Endothelial cell of umbilical vein (primary cell): ENCODE measurements around the gene KIAA1755. TPM values are rescaled to one million over a fixed set of nuclear protein-coding genes. Genes with fewer than 3 reads are reported as not detected.

ENCODE experiments used
- BruUV-seq: library from RNA; stranded (reverse); fragments of 400-500 nt; replicated peaks from 2 replicates; lab custom pipeline; 2021; lab: Mats Ljungman, UMichigan
- CTCF ChIA-PET: fragments of 300-600, 350-600 bp; sonication (Branson Sonifier 250); formaldehyde crosslinking; loops from one replicate; lab custom pipeline; 2021; ENCODE audit warnings: antibody characterized with exemption, inconsistent platforms; lab: Charles Lee
- POLR2A ChIA-PET: fragments of 300-600, 350-600 bp; sonication (Branson Sonifier 250); formaldehyde crosslinking; loops from one replicate; lab custom pipeline; 2021; ENCODE audit warnings: antibody characterized with exemption, inconsistent platforms; lab: Charles Lee
- DNase-seq: peaks from one replicate; pipeline ENCODE4 v3.0.0-alpha.2; 2011; ENCODE audit warnings: low read depth, low spot score
- FAIRE-seq: peaks from 2 replicates; lab custom pipeline; 2011; peaks lifted over from hg19 to GRCh38; lab: Jason Lieb, UNC
- H2AFZ ChIP-seq: 2 replicates; pipeline ENCODE4 v1.6.0; 2012; ENCODE audit warnings: low read depth, low read length, control low read depth, inconsistent platforms
- H3K27ac ChIP-seq: 2 replicates; pipeline ENCODE4 v1.5.1; 2011; ENCODE audit warnings: low read depth, mild to moderate bottlenecking, control low read depth, low read length, moderate library complexity; ENCODE audit not compliant: insufficient read depth
- H3K27me3 ChIP-seq, 2 experiments: 2 replicates each; pipeline versions ENCODE4 v1.6.0 to v1.6.1; 2011; ENCODE audit warnings: low read length in 2 of 2, mixed read lengths in 1 of 2; ENCODE audit not compliant: control insufficient read depth in 2 of 2, insufficient read depth in 2 of 2
- H3K36me3 ChIP-seq, 2 experiments: 2 replicates in 1 of 2; 3 replicates in 1 of 2; pipeline ENCODE4 v1.5.1; 2011; ENCODE audit warnings: low read length in 2 of 2, mild to moderate bottlenecking in 1 of 2, moderate library complexity in 1 of 2; ENCODE audit not compliant: control insufficient read depth in 2 of 2, insufficient read depth in 2 of 2; ENCODE audit errors: extremely low read depth in 1 of 2
- H3K4me1 ChIP-seq: 3 replicates; pipeline ENCODE4 v1.5.1; 2011; ENCODE audit warnings: mild to moderate bottlenecking, low read length; ENCODE audit not compliant: control insufficient read depth, insufficient read depth; ENCODE audit errors: extremely low read depth
- H3K4me2 ChIP-seq: 2 replicates; pipeline ENCODE4 v1.6.1; 2011; ENCODE audit warnings: low read length, control low read depth, mixed read lengths; ENCODE audit not compliant: insufficient read depth
- H3K4me3 ChIP-seq, 3 experiments: fragments of 200-600 bp in 1 of 3; sonication (generic), shearing (Covaris generic) in 1 of 3; replicated peaks in 1 of 3; 2 replicates each; pipeline ENCODE4 v1.5.1; 2011 to 2016; ENCODE audit warnings: control low read depth in 3 of 3, low read length in 3 of 3, mild to moderate bottlenecking in 2 of 3, inconsistent platforms in 1 of 3, low read depth in 1 of 3, moderate library complexity in 1 of 3; ENCODE audit not compliant: insufficient read depth in 1 of 3
- H3K79me2 ChIP-seq: 2 replicates; pipeline ENCODE4 v1.6.0; 2012; ENCODE audit warnings: low read length, inconsistent platforms; ENCODE audit not compliant: control insufficient read depth, insufficient read depth
- H3K9ac ChIP-seq: replicated peaks from 2 replicates; pipeline ENCODE3; 2011; ENCODE audit warnings: low read length, control low read depth; ENCODE audit not compliant: insufficient read depth; ENCODE audit errors: extremely low read depth
- H3K9me1 ChIP-seq: replicated peaks from 3 replicates; pipeline ENCODE4 v1.6.0; 2011; ENCODE audit warnings: mild to moderate bottlenecking, low read length; ENCODE audit not compliant: control insufficient read depth, insufficient read depth; ENCODE audit errors: extremely low read depth
- H3K9me3 ChIP-seq: replicated peaks from 2 replicates; pipeline ENCODE4 v1.5.1; 2012; ENCODE audit warnings: low read length, inconsistent platforms; ENCODE audit not compliant: control insufficient read depth, insufficient read depth
- H4K20me1 ChIP-seq: replicated peaks from 2 replicates; pipeline ENCODE3; 2011; ENCODE audit warnings: mild to moderate bottlenecking, low read length; ENCODE audit not compliant: control insufficient read depth, insufficient read depth; ENCODE audit errors: extremely low read depth
- CTCF ChIP-seq, 2 donors: IDR thresholded peaks; 1 replicate in 1 of 2; 2 replicates in 1 of 2; pipeline ENCODE4 v1.5.1; 2011; ENCODE audit warnings: low read length in 2 of 2, mild to moderate bottlenecking in 2 of 2, moderate library complexity in 2 of 2, control low read depth in 1 of 2, inconsistent platforms in 1 of 2, low read depth in 1 of 2; ENCODE audit not compliant: insufficient read depth in 1 of 2; ENCODE audit errors: extremely low read depth in 1 of 2
- EZH2 ChIP-seq: IDR thresholded peaks from 2 replicates; pipeline ENCODE4 v1.6.1; 2012; ENCODE audit warnings: borderline replicate concordance, low read depth, mild to moderate bottlenecking, moderate library complexity, low read length, inconsistent platforms; ENCODE audit not compliant: severe bottlenecking
- FOS ChIP-seq: IDR thresholded peaks from 2 replicates; pipeline ENCODE4 v1.6.1; 2011; ENCODE audit warnings: mild to moderate bottlenecking, low read length, moderate library complexity, borderline replicate concordance; ENCODE audit not compliant: insufficient read depth
- GATA2 ChIP-seq: IDR thresholded peaks from 2 replicates; pipeline ENCODE4 v1.7.0; 2011; ENCODE audit warnings: low read depth, mild to moderate bottlenecking, moderate library complexity, mixed read lengths, low read length; ENCODE audit not compliant: insufficient read length, insufficient read depth
- JUN ChIP-seq: IDR thresholded peaks from 2 replicates; pipeline ENCODE4 v1.6.1; 2011; ENCODE audit warnings: borderline replicate concordance, low read depth; ENCODE audit not compliant: insufficient read length, insufficient read depth
- MAX ChIP-seq: IDR thresholded peaks from 2 replicates; pipeline ENCODE4 v1.6.1; 2011; ENCODE audit not compliant: insufficient read depth, insufficient read length
- MYC ChIP-seq: IDR thresholded peaks from one replicate; pipeline ENCODE4 v1.6.1; 2011; ENCODE audit warnings: mild to moderate bottlenecking, low read depth, low read length
- POLR2A ChIP-seq: IDR thresholded peaks from 2 replicates; pipeline ENCODE4 v1.6.1; 2012; ENCODE audit warnings: low read depth, mild to moderate bottlenecking, control low read depth, low read length
- POLR2AphosphoS5 ChIP-seq: IDR thresholded peaks from 2 replicates; pipeline ENCODE4 v1.6.1; 2012; ENCODE audit warnings: low read depth, mild to moderate bottlenecking, control low read depth, low read length, moderate library complexity; ENCODE audit not compliant: insufficient read depth
- dilution Hi-C: fragments of 300-500 bp; cut with MboI; formaldehyde crosslinking; loops from one replicate; pipeline ENCODE4 v1.15.0; 2019; ENCODE audit warnings: low sequenced_read_pairs; ENCODE audit not compliant: extremely low pct_ligation_motif_present
- intact Hi-C: fragments of 100-400 bp; cut with micrococcal nuclease; formaldehyde crosslinking; loops from one replicate; pipeline ENCODE4 v1.10.0; 2022
- polyA plus RNA-seq, 4 experiments: library from polyadenylated mRNA; depleted of rRNA in 3 of 4; stranded (reverse) in 3 of 4; unstranded in 1 of 4; fragments of >200 nt; gene quantifications; 2 replicates each; pipeline versions ENCODE4 v1.2.1 to v1.2.3, GENCODE V29; 2011 to 2012; ENCODE audit warnings: missing spikeins in 1 of 4
- total RNA-seq: library from RNA; stranded (reverse); gene quantifications from 2 replicates; pipeline ENCODE4 v1.2.3, GENCODE V29; 2021

Gene KIAA1755
- total and polyA plus RNA-seq, 2 donors (not counting 3 experiments of a cell fraction or from before 2014, with no cell fraction given), result 0.36 to 0.51 TPM

DNA sequence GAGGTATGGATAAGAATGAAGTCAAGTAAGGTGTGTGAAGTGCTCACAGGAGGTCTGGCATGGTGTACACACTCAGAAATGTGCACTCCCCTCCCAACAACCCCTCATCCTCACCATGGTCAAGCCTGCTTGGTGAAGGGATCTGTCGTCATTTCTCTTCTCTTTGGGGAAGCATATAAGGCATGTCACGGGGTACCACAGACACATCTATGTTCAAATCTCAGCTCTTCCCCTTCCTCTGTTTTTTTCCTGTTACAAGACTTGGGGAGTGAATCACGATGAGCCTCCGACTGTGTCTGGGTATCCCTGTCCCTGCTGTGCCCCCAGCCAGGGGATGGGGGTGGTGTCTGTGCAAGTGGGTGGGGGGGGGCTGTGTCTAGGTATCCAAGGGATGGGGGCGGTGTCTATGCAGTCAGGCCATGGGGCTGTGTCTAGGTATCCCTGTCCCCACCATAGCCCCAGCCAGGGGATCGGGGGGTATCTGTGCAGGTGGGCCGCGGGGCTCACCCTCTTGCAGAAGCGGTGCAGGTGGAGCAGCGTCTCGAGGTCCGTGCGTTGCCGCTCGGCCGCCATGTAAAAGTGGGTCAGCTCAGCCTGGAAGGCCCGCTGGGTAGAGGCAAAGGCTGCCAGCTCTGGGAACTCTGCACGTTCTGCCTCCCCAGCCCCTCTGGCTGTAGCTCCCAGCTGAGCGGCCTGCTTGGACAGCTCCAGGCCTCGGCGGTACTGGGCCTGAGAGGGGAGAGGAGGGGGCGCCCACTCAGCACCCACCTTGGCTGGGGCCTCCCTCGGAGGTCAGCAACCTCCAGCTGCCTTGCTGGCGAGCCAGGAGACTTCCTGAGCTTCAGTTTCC is 43.6 kb downstream of the KIAA1755 start:
- Histone ChIP-seq H3K36me3 (no peaks in the 10 kb centered on the region), H2AFZ (peak overlapping the region; percentile 32), H3K9me3 (no peaks in the 10 kb centered on the region), H3K27me3 (no peaks in the 10 kb centered on the region), H4K20me1 (no peaks in the 10 kb centered on the region), H3K4me3 (no peak overlapping the region), H3K79me2 (no peaks in the 10 kb centered on the region), H3K9me1 (no peaks in the 10 kb centered on the region), H3K27ac (peak overlapping the region; percentile 15), H3K4me2 (peak overlapping the region; percentile 30), H3K4me1 (peaks cover 13% of the 10 kb centered on the region), H3K9ac (no peak overlapping the region)
- POLR2A ChIA-PET, result no interaction called here
- DNase-seq (no peak), FAIRE-seq (no peak)
- intact Hi-C loops (no loop called here), dilution Hi-C loops (no loop called here)
- no TSS peak for BruUV-seq
- no peak for TF ChIP-seq JUN
- TF ChIP-seq EZH2, result no peak
- TF ChIP-seq MYC, result no peak
- no peak for TF ChIP-seq MAX
- TF ChIP-seq FOS, result no peak
- no peak for TF ChIP-seq POLR2AphosphoS5
- TF ChIP-seq GATA2, result no peak
- no peak for TF ChIP-seq POLR2A
- no peak for TF ChIP-seq CTCF (IDR thresholded peaks at IDR 0.05; ENCODE audit: extremely low read depth in 1 of 2, insufficient read depth in 1 of 2, low read depth in 1 of 2, low read length in 2 of 2)
- CTCF ChIA-PET, result interaction anchor here (0.9 to 9.5 kb wide), 9 partner anchors 9 to 653 kb away, joined by 3 to 156 read pairs (median 4); no protein-coding TSS in a partner anchor
